ENCODE measurements around the gene RABGAP1L.
A peak's percentile ranks its signal among the peaks of the same experiment; 100 is the strongest.

- TF ChIP-seq CTCF (IDR thresholded peaks at IDR 0.05) (no peak), POLR2A (IDR thresholded peaks at IDR 0.05) (peak; percentile 70 to 81)
Measured at GRCh38 chr1:174159252-174160108, at the start of gene RABGAP1L.
